GM12878 (cell line): Measurements from ENCODE around the gene USP35.

Experiments
- BRCA1 ChIP-seq: IDR thresholded peaks from 2 replicates; pipeline ENCODE4 v1.6.1; 2011; ENCODE audit warnings: low read depth, low read length, improper control_type of control experiment
- CREB1 ChIP-seq: IDR thresholded peaks from 2 replicates; pipeline ENCODE4 v1.6.1; 2012; ENCODE audit warnings: low read depth, mild to moderate bottlenecking, inconsistent platforms
- HDAC2 ChIP-seq: fragments of 200-600 bp; sonication (generic); IDR thresholded peaks from 2 replicates; pipeline ENCODE4 v1.6.1; 2017
- IRF4 ChIP-seq: IDR thresholded peaks from 2 replicates; pipeline ENCODE4 v1.6.1; 2011; ENCODE audit warnings: low read depth, low read length
- JUND ChIP-seq: IDR thresholded peaks from 2 replicates; pipeline ENCODE4 v1.6.1; 2012; ENCODE audit warnings: low read depth, mild to moderate bottlenecking, low read length, improper control_type of control experiment, moderate library complexity
- MYC ChIP-seq: IDR thresholded peaks from 2 replicates; pipeline ENCODE4 v1.6.1; 2011; ENCODE audit warnings: mild to moderate bottlenecking, low read length, moderate library complexity, inconsistent platforms; ENCODE audit not compliant: insufficient read depth, insufficient replicate concordance, insufficient read length, severe bottlenecking
- NRF1 ChIP-seq: conservative IDR thresholded peaks from 2 replicates; pipeline ENCODE4 v1.6.1; 2011; ENCODE audit warnings: mild to moderate bottlenecking, low read depth, low read length, improper control_type of control experiment
- POLR2A ChIP-seq: IDR thresholded peaks from 2 replicates; pipeline ENCODE4 v1.6.1; 2011; ENCODE audit warnings: low read depth, mild to moderate bottlenecking, low read length
- POLR2AphosphoS5 ChIP-seq: IDR thresholded peaks from 2 replicates; pipeline ENCODE4 v1.6.1; 2011; ENCODE audit warnings: mild to moderate bottlenecking, low read length, inconsistent platforms
- SPI1 ChIP-seq: IDR thresholded peaks from 2 replicates; pipeline ENCODE4 v1.6.1; 2011; ENCODE audit warnings: low read depth, mild to moderate bottlenecking, low read length, moderate library complexity, borderline replicate concordance; ENCODE audit not compliant: insufficient read depth
- YY1 ChIP-seq: IDR thresholded peaks from 2 replicates; pipeline ENCODE4 v1.6.1; 2011; ENCODE audit warnings: low read depth, mild to moderate bottlenecking, low read length
- TF ChIP-seq, protein P1 (sequence below), 3 experiments: IDR thresholded peaks in 2 of 3; conservative IDR thresholded peaks in 1 of 3; 2 replicates each; pipeline ENCODE4 v1.5.1; 2011; ENCODE audit warnings: low read depth in 3 of 3, low read length in 3 of 3, mild to moderate bottlenecking in 3 of 3, control low read depth in 2 of 3, moderate library complexity in 2 of 3, inconsistent platforms in 1 of 3, mixed read lengths in 1 of 3; ENCODE audit not compliant: control insufficient read depth in 2 of 3, insufficient read depth in 1 of 3; ENCODE audit errors: extremely low read depth in 1 of 3
- TF ChIP-seq, protein P2 (sequence below): IDR thresholded peaks from 2 replicates; pipeline ENCODE4 v1.6.1; 2012; ENCODE audit warnings: low read depth, low read length, improper control_type of control experiment
- TF ChIP-seq, protein P3 (sequence below): IDR thresholded peaks from 2 replicates; pipeline ENCODE4 v1.6.1; 2012; ENCODE audit warnings: mild to moderate bottlenecking, low read depth, low read length

- TF ChIP-seq, protein P1, sequence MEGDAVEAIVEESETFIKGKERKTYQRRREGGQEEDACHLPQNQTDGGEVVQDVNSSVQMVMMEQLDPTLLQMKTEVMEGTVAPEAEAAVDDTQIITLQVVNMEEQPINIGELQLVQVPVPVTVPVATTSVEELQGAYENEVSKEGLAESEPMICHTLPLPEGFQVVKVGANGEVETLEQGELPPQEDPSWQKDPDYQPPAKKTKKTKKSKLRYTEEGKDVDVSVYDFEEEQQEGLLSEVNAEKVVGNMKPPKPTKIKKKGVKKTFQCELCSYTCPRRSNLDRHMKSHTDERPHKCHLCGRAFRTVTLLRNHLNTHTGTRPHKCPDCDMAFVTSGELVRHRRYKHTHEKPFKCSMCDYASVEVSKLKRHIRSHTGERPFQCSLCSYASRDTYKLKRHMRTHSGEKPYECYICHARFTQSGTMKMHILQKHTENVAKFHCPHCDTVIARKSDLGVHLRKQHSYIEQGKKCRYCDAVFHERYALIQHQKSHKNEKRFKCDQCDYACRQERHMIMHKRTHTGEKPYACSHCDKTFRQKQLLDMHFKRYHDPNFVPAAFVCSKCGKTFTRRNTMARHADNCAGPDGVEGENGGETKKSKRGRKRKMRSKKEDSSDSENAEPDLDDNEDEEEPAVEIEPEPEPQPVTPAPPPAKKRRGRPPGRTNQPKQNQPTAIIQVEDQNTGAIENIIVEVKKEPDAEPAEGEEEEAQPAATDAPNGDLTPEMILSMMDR (IDR thresholded peaks at IDR 0.05 in 2 of 3, conservative IDR thresholded peaks at IDR 0.05 in 1 of 3; ENCODE audit: control insufficient read depth in 2 of 3, extremely low read depth in 1 of 3, insufficient read depth in 1 of 3, low read depth in 3 of 3, low read length in 3 of 3), result no peak
- TF ChIP-seq POLR2AphosphoS5 (no peak), IRF4 (no peak), POLR2A (no peak), CREB1 (no peak), BRCA1 (no peak), HDAC2 (no peak), SPI1 (no peak), YY1 (no peak), JUND (no peak), NRF1 (no peak), MYC (no peak)
- TF ChIP-seq, protein P2, sequence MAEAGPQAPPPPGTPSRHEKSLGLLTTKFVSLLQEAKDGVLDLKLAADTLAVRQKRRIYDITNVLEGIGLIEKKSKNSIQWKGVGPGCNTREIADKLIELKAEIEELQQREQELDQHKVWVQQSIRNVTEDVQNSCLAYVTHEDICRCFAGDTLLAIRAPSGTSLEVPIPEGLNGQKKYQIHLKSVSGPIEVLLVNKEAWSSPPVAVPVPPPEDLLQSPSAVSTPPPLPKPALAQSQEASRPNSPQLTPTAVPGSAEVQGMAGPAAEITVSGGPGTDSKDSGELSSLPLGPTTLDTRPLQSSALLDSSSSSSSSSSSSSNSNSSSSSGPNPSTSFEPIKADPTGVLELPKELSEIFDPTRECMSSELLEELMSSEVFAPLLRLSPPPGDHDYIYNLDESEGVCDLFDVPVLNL, result no peak
- TF ChIP-seq, protein P3, sequence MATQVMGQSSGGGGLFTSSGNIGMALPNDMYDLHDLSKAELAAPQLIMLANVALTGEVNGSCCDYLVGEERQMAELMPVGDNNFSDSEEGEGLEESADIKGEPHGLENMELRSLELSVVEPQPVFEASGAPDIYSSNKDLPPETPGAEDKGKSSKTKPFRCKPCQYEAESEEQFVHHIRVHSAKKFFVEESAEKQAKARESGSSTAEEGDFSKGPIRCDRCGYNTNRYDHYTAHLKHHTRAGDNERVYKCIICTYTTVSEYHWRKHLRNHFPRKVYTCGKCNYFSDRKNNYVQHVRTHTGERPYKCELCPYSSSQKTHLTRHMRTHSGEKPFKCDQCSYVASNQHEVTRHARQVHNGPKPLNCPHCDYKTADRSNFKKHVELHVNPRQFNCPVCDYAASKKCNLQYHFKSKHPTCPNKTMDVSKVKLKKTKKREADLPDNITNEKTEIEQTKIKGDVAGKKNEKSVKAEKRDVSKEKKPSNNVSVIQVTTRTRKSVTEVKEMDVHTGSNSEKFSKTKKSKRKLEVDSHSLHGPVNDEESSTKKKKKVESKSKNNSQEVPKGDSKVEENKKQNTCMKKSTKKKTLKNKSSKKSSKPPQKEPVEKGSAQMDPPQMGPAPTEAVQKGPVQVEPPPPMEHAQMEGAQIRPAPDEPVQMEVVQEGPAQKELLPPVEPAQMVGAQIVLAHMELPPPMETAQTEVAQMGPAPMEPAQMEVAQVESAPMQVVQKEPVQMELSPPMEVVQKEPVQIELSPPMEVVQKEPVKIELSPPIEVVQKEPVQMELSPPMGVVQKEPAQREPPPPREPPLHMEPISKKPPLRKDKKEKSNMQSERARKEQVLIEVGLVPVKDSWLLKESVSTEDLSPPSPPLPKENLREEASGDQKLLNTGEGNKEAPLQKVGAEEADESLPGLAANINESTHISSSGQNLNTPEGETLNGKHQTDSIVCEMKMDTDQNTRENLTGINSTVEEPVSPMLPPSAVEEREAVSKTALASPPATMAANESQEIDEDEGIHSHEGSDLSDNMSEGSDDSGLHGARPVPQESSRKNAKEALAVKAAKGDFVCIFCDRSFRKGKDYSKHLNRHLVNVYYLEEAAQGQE, result no peak
Observed at GRCh38 chr11:78248191-78248590, 59.5 kb downstream of the USP35 start.
